Measurements from ENCODE around the gene NDUFS5. TPM values are rescaled to one million over a fixed set of nuclear protein-coding genes. Genes with fewer than 3 reads are reported as not detected.

The NDUFS5 gene
- polyA plus RNA-seq, 1 experiment, result 223 TPM

- no peak for TF ChIP-seq CTCF (IDR thresholded peaks at IDR 0.05; ENCODE audit: insufficient read depth, low read depth, low read length)
- Histone ChIP-seq H3K4me3 (ENCODE audit: low read depth, low read length) (no peak overlapping the region), H3K27me3 (ENCODE audit: control insufficient read depth, insufficient read depth, low read length) (no peaks in the 10 kb centered on the region), H3K36me3 (ENCODE audit: control insufficient read depth, insufficient read depth, low read length) (peaks cover 8% of the 10 kb centered on the region)
- CTCF ChIA-PET, result interaction anchor here (1.0 kb wide), 1 partner anchor 21 kb away, joined by 3 read pairs; no protein-coding TSS in a partner anchor
- POLR2A ChIA-PET, result interaction anchor here (0.6 kb wide), 1 partner anchor 362 kb away, joined by 4 read pairs; no protein-coding TSS in a partner anchor
- DNase-seq (ENCODE audit: low read depth), result no peak
These were observed 28.9 kb upstream of the NDUFS5 start for GRCh38 chr1:38997034-38997900.

GRCh38 chr1:38997901-38998190, 28.3 kb upstream of the NDUFS5 start:
- TF ChIP-seq CTCF (IDR thresholded peaks at IDR 0.05; ENCODE audit: insufficient read depth, low read depth, low read length), result no peak
- ChIA-PET CTCF (interaction anchor here (1.0 kb wide), 1 partner anchor 21 kb away, joined by 3 read pairs; no protein-coding TSS in a partner anchor), POLR2A (interaction anchor here (0.6 kb wide), 1 partner anchor 362 kb away, joined by 4 read pairs; no protein-coding TSS in a partner anchor)
- Histone ChIP-seq H3K36me3 (ENCODE audit: control insufficient read depth, insufficient read depth, low read length) (peaks cover 8% of the 10 kb centered on the region), H3K4me3 (ENCODE audit: low read depth, low read length) (no peak overlapping the region), H3K27me3 (ENCODE audit: control insufficient read depth, insufficient read depth, low read length) (no peaks in the 10 kb centered on the region)
- no peak for DNase-seq (ENCODE audit: low read depth)

GRCh38 chr1:39001516-39002421, 24.4 kb upstream of the NDUFS5 start:
- TF ChIP-seq CTCF (IDR thresholded peaks at IDR 0.05; ENCODE audit: insufficient read depth, low read depth, low read length), result no peak
- CTCF ChIA-PET, result interaction anchor here (1.1 kb wide), 1 partner anchor 90 kb away, joined by 3 read pairs; no protein-coding TSS in a partner anchor
- POLR2A ChIA-PET, result no interaction called here
- Histone ChIP-seq H3K36me3 (ENCODE audit: control insufficient read depth, insufficient read depth, low read length) (peaks cover 16% of the 10 kb centered on the region), H3K27me3 (ENCODE audit: control insufficient read depth, insufficient read depth, low read length) (no peaks in the 10 kb centered on the region), H3K4me3 (ENCODE audit: low read depth, low read length) (no peak overlapping the region)
- no peak for DNase-seq (ENCODE audit: low read depth)

- Histone ChIP-seq H3K27me3 (ENCODE audit: control insufficient read depth, insufficient read depth, low read length) (no peaks in the 10 kb centered on the region), H3K36me3 (ENCODE audit: control insufficient read depth, insufficient read depth, low read length) (peaks cover 17% of the 10 kb centered on the region), H3K4me3 (ENCODE audit: low read depth, low read length) (no peak overlapping the region)
- no peak for TF ChIP-seq CTCF (IDR thresholded peaks at IDR 0.05; ENCODE audit: insufficient read depth, low read depth, low read length)
- CTCF ChIA-PET, result interaction anchor here (1.2 kb wide), 1 partner anchor 19 kb away, joined by 3 read pairs; no protein-coding TSS in a partner anchor
- POLR2A ChIA-PET, result interaction anchor here (1.1 kb wide), 1 partner anchor 23 kb away, joined by 4 read pairs; the partner anchor contains the start of gene NDUFS5
- no peak for DNase-seq (ENCODE audit: low read depth)
These were observed 22.9 kb upstream of the NDUFS5 start for GRCh38 chr1:39003281-39003680.
